ENCODE results near the gene SOBP.

The SOBP gene

GRCh38 chr6:107493158-107494057 is 3.5 kb downstream of the SOBP start (continued):
- TF ChIP-seq ZNF692 (tag by site-specific recombination; IDR thresholded peaks at IDR 0.05) (peak; percentile 74), ZBTB20 (tag by site-specific recombination; IDR thresholded peaks at IDR 0.05) (peak; percentile 93), SCRT2 (tag by site-specific recombination; IDR thresholded peaks at IDR 0.05) (no peak), ZNF391 (tag by site-specific recombination; IDR thresholded peaks at IDR 0.05; ENCODE audit: borderline replicate concordance, low read depth) (peak; percentile 46; the same call in 1 of the 2 replicates), ZNF18 (tag by site-specific recombination; IDR thresholded peaks at IDR 0.05) (peak; percentile 89), ZNF274 (IDR thresholded peaks at IDR 0.05; ENCODE audit: low read length) (no peak), ZNF274 (tag by site-specific recombination; IDR thresholded peaks at IDR 0.05; ENCODE audit: borderline replicate concordance) (no peak), KLF7 (tag by site-specific recombination; IDR thresholded peaks at IDR 0.05; ENCODE audit: borderline replicate concordance) (no peak), ZNF777 (tag by site-specific recombination; IDR thresholded peaks at IDR 0.05; ENCODE audit: borderline replicate concordance) (no peak), ZNF670 (tag by site-specific recombination; IDR thresholded peaks at IDR 0.05; ENCODE audit: low read depth) (no peak), ZXDB (tag by site-specific recombination; IDR thresholded peaks at IDR 0.05) (peak; percentile 91), AEBP2 (tag by site-specific recombination; IDR thresholded peaks at IDR 0.05; ENCODE audit: borderline replicate concordance) (no peak), ZNF629 (tag by site-specific recombination; IDR thresholded peaks at IDR 0.05) (peak; percentile 67; the same call in 1 of the 2 replicates), MZF1 (tag by site-specific recombination; IDR thresholded peaks at IDR 0.05; ENCODE audit: borderline replicate concordance) (peak; percentile 96), HIC1 (tag by site-specific recombination; IDR thresholded peaks at IDR 0.05) (0 out of 2 replicates have a peak, but pooled peaks have one; percentile 25), ZNF747 (tag by site-specific recombination; IDR thresholded peaks at IDR 0.05) (no peak), PRDM4 (tag by site-specific recombination; IDR thresholded peaks at IDR 0.05) (peak; percentile 90), ZBTB10 (tag by site-specific recombination; IDR thresholded peaks at IDR 0.05) (no peak), ZNF148 (tag by site-specific recombination; IDR thresholded peaks at IDR 0.05; ENCODE audit: borderline replicate concordance) (no peak)

Data from HEK293 (cell line).